ENCODE results near the gene RNF214.

The RNF214 gene

GRCh38 chr11:117192401-117192875, 40.0 kb upstream of the RNF214 start:
- no peak for DNase-seq (ENCODE audit: low spot score in 2 of 2)
- in situ Hi-C loops (cut with MboI; ENCODE audit: low sequenced_read_pairs), result no loop called here
- no peaks in the 10 kb centered on the region; the same call in 1 of the 2 replicates for H3K36me3 ChIP-seq (replicated peaks)
- H3K4me3 ChIP-seq, result no peak overlapping the region
- no peaks in the 10 kb centered on the region for H3K9me3 ChIP-seq
- H3K4me1 ChIP-seq, result no peaks in the 10 kb centered on the region
- no peaks in the 10 kb centered on the region for H3K27me3 ChIP-seq (ENCODE audit: low read depth)

GRCh38 chr11:117193130-117194020, 39.1 kb upstream of the RNF214 start:
- H3K27me3 ChIP-seq (ENCODE audit: low read depth), result no peaks in the 10 kb centered on the region
- H3K4me1 ChIP-seq, result no peaks in the 10 kb centered on the region
- H3K36me3 ChIP-seq (replicated peaks), result no peaks in the 10 kb centered on the region; the same call in 1 of the 2 replicates
- DNase-seq (ENCODE audit: low spot score in 2 of 2), result no peak
- no peak overlapping the region for H3K4me3 ChIP-seq
- in situ Hi-C loops (cut with MboI; ENCODE audit: low sequenced_read_pairs), result no loop called here
- H3K9me3 ChIP-seq, result no peaks in the 10 kb centered on the region

- no peak overlapping the region for H3K4me3 ChIP-seq
- no peaks in the 10 kb centered on the region; the same call in 1 of the 2 replicates for H3K36me3 ChIP-seq (replicated peaks)
- H3K27me3 ChIP-seq (ENCODE audit: low read depth), result no peaks in the 10 kb centered on the region
- in situ Hi-C loops (cut with MboI; ENCODE audit: low sequenced_read_pairs), result no loop called here
- DNase-seq (ENCODE audit: low spot score in 2 of 2), result no peak
- H3K4me1 ChIP-seq, result no peaks in the 10 kb centered on the region
- no peaks in the 10 kb centered on the region for H3K9me3 ChIP-seq
Measured at GRCh38 chr11:117194267-117194666, 38.2 kb upstream of the RNF214 start.

GRCh38 chr11:117195258-117195657, 37.2 kb upstream of the RNF214 start:
- no peak for DNase-seq (ENCODE audit: low spot score in 2 of 2)
- no peaks in the 10 kb centered on the region; the same call in 1 of the 2 replicates for H3K36me3 ChIP-seq (replicated peaks)
- H3K4me3 ChIP-seq, result no peak overlapping the region
- H3K4me1 ChIP-seq, result no peaks in the 10 kb centered on the region
- H3K9me3 ChIP-seq, result no peaks in the 10 kb centered on the region
- H3K27me3 ChIP-seq (ENCODE audit: low read depth), result no peaks in the 10 kb centered on the region
- in situ Hi-C loops (cut with MboI; ENCODE audit: low sequenced_read_pairs), result no loop called here

GRCh38 chr11:117195761-117196160, 36.7 kb upstream of the RNF214 start:
- in situ Hi-C loops (cut with MboI; ENCODE audit: low sequenced_read_pairs), result no loop called here
- H3K4me1 ChIP-seq, result no peaks in the 10 kb centered on the region
- no peaks in the 10 kb centered on the region; the same call in 1 of the 2 replicates for H3K36me3 ChIP-seq (replicated peaks)
- H3K4me3 ChIP-seq, result no peak overlapping the region
- DNase-seq (ENCODE audit: low spot score in 2 of 2), result no peak
- no peaks in the 10 kb centered on the region for H3K27me3 ChIP-seq (ENCODE audit: low read depth)
- H3K9me3 ChIP-seq, result no peaks in the 10 kb centered on the region

GRCh38 chr11:117197006-117197405, 35.5 kb upstream of the RNF214 start:
- H3K27me3 ChIP-seq (ENCODE audit: low read depth), result no peaks in the 10 kb centered on the region
- no peaks in the 10 kb centered on the region for H3K9me3 ChIP-seq
- no peaks in the 10 kb centered on the region; the same call in 1 of the 2 replicates for H3K36me3 ChIP-seq (replicated peaks)
- DNase-seq (ENCODE audit: low spot score in 2 of 2), result no peak
- no peaks in the 10 kb centered on the region for H3K4me1 ChIP-seq
- no peak overlapping the region for H3K4me3 ChIP-seq
- in situ Hi-C loops (cut with MboI; ENCODE audit: low sequenced_read_pairs), result no loop called here

- Histone ChIP-seq H3K4me1 (no peaks in the 10 kb centered on the region), H3K27me3 (ENCODE audit: low read depth) (no peaks in the 10 kb centered on the region), H3K36me3 (replicated peaks) (no peaks in the 10 kb centered on the region; the same call in 1 of the 2 replicates), H3K4me3 (no peak overlapping the region), H3K9me3 (no peaks in the 10 kb centered on the region)
- in situ Hi-C loops (cut with MboI; ENCODE audit: low sequenced_read_pairs), result no loop called here
- peak in 1 of 2 experiments; percentile 46 for DNase-seq (ENCODE audit: low spot score in 2 of 2)
Measured at GRCh38 chr11:117197516-117198456, 34.7 kb upstream of the RNF214 start.

GRCh38 chr11:117198613-117199012, 33.9 kb upstream of the RNF214 start:
- DNase-seq (ENCODE audit: low spot score in 2 of 2), result no peak
- H3K27me3 ChIP-seq (ENCODE audit: low read depth), result no peaks in the 10 kb centered on the region
- no peak overlapping the region for H3K4me3 ChIP-seq
- no peaks in the 10 kb centered on the region for H3K9me3 ChIP-seq
- no peaks in the 10 kb centered on the region for H3K4me1 ChIP-seq
- in situ Hi-C loops (cut with MboI; ENCODE audit: low sequenced_read_pairs), result no loop called here
- no peaks in the 10 kb centered on the region for H3K36me3 ChIP-seq (replicated peaks)

- Histone ChIP-seq H3K4me3 (no peak within 1 kb of the TSS), H3K9me3 (no peaks in the 10 kb centered on the region), H3K36me3 (replicated peaks) (no peaks in the 10 kb centered on the region), H3K4me1 (no peaks in the 10 kb centered on the region), H3K27me3 (ENCODE audit: low read depth) (no peaks in the 10 kb centered on the region)
- in situ Hi-C loops (cut with MboI; ENCODE audit: low sequenced_read_pairs), result no loop called here
- DNase-seq (ENCODE audit: low spot score in 2 of 2), result no peak
Measured at GRCh38 chr11:117199053-117199915, 33.2 kb upstream of the RNF214 start, which contains the start of gene TAGLN. Gene TAGLN (plus strand): TSS chr11:117199370. CDS start chr11:117203014, 3,644 bp downstream.

GRCh38 chr11:117199916-117200812, 32.3 kb upstream of the RNF214 start:
- H3K4me1 ChIP-seq, result no peaks in the 10 kb centered on the region
- H3K27me3 ChIP-seq (ENCODE audit: low read depth), result no peaks in the 10 kb centered on the region
- H3K36me3 ChIP-seq (replicated peaks), result 0 out of 2 replicates have a peak, but pooled peaks cover 2% of the 10 kb centered on the region
- DNase-seq (ENCODE audit: low spot score in 2 of 2), result no peak
- H3K4me3 ChIP-seq, result no peak overlapping the region
- H3K9me3 ChIP-seq, result no peaks in the 10 kb centered on the region
- in situ Hi-C loops (cut with MboI; ENCODE audit: low sequenced_read_pairs), result no loop called here

- Histone ChIP-seq H3K36me3 (replicated peaks) (0 out of 2 replicates have a peak, but pooled peaks cover 3% of the 10 kb centered on the region), H3K27me3 (ENCODE audit: low read depth) (no peaks in the 10 kb centered on the region), H3K4me3 (no peak overlapping the region), H3K9me3 (no peaks in the 10 kb centered on the region), H3K4me1 (no peaks in the 10 kb centered on the region)
- DNase-seq (ENCODE audit: low spot score in 2 of 2), result no peak
- in situ Hi-C loops (cut with MboI; ENCODE audit: low sequenced_read_pairs), result no loop called here
Measured at GRCh38 chr11:117200813-117201657, 31.4 kb upstream of the RNF214 start.
